Keratinocyte (primary cell): ENCODE data around the gene FRRS1L.

ENCODE experiments used
- CTCF ChIP-seq, 3 experiments: IDR thresholded peaks in 1 of 3; conservative IDR thresholded peaks in 1 of 3; optimal IDR thresholded peaks in 1 of 3; 2 replicates in 2 of 3; 3 replicates in 1 of 3; pipeline versions ENCODE3 to v1.5.1; 2011; ENCODE audit warnings: low read length in 3 of 3, mild to moderate bottlenecking in 3 of 3, moderate library complexity in 2 of 3, control low read depth in 1 of 3, inconsistent platforms in 1 of 3; ENCODE audit not compliant: insufficient read depth in 2 of 3; ENCODE audit errors: extremely low read depth in 1 of 3
- EZH2 ChIP-seq: IDR thresholded peaks from one replicate; pipeline ENCODE4 v1.6.1; 2012; ENCODE audit warnings: inconsistent platforms, mild to moderate bottlenecking, low read length, moderate library complexity

GRCh38 chr9:109100543-109101201 is 66.4 kb downstream of the FRRS1L start:
- TF ChIP-seq CTCF (optimal IDR thresholded peaks at IDR 0.05 in 1 of 3, IDR thresholded peaks at IDR 0.05 in 1 of 3, conservative IDR thresholded peaks at IDR 0.05 in 1 of 3; ENCODE audit: extremely low read depth in 1 of 3, insufficient read depth in 2 of 3, low read length in 3 of 3) (no peak), EZH2 (no peak)
